GM12878 (cell line): ENCODE data around the gene ADAMTS19. TPM values are rescaled to one million over a fixed set of nuclear protein-coding genes. Genes with fewer than 3 reads are reported as not detected.

ENCODE experiments used
- MTA3 ChIP-seq: IDR thresholded peaks from 2 replicates; pipeline ENCODE4 v1.6.1; 2012; ENCODE audit warnings: low read length, inconsistent platforms, borderline replicate concordance
- NRF1 ChIP-seq: conservative IDR thresholded peaks from 2 replicates; pipeline ENCODE4 v1.6.1; 2011; ENCODE audit warnings: mild to moderate bottlenecking, low read depth, low read length, improper control_type of control experiment
- RAD51 ChIP-seq: fragments of 450-650 bp; IDR thresholded peaks from 2 replicates; pipeline ENCODE4 v1.6.1; 2016; ENCODE audit warnings: moderate library complexity, mild to moderate bottlenecking, inconsistent platforms
- SREBF2 ChIP-seq: IDR thresholded peaks from 2 replicates; pipeline ENCODE4 v1.6.1; 2012; ENCODE audit warnings: mild to moderate bottlenecking, low read length
- ZNF384 ChIP-seq: IDR thresholded peaks from 2 replicates; pipeline ENCODE4 v1.6.1; 2012; ENCODE audit warnings: low read depth, mild to moderate bottlenecking, low read length, improper control_type of control experiment, borderline replicate concordance
- polyA plus RNA-seq, 11 experiments: library from polyadenylated mRNA; depleted of rRNA in 4 of 11; unstranded in 6 of 11; stranded (reverse) in 5 of 11; fragments of >200 nt; fragmentation: Nextera tagmentation in 4 of 11; fragmentation: Illumina TruSeq in 1 of 11; extraction: Ambion mirVana in 4 of 11; extraction: Trizol in 1 of 11; gene quantifications; 1 replicate in 1 of 11; 2 replicates in 10 of 11; pipeline versions ENCODE4 v1.2.1 to v1.2.3, GENCODE V29; 2011 to 2016; ENCODE audit warnings: inconsistent platforms in 2 of 11, missing spikeins in 2 of 11, low read depth in 1 of 11
- total RNA-seq, 4 experiments: library from RNA; depleted of rRNA in 3 of 4; stranded (reverse); fragments of >200 nt in 3 of 4; fragmentation: Illumina TruSeq in 1 of 4; extraction: Trizol in 1 of 4; gene quantifications; 2 replicates each; pipeline versions ENCODE4 v1.2.1 to v1.2.3, GENCODE V29; 2013 to 2021
- TF ChIP-seq, protein P1 (sequence below): fragments of 450-650 bp; IDR thresholded peaks from 2 replicates; pipeline ENCODE4 v1.6.1; 2017; ENCODE audit warnings: mild to moderate bottlenecking, moderate library complexity
- TF ChIP-seq, protein P2 (sequence below): IDR thresholded peaks from 2 replicates; pipeline ENCODE4 v1.6.1; 2011; ENCODE audit warnings: mild to moderate bottlenecking, low read depth, low read length, moderate library complexity; ENCODE audit not compliant: insufficient replicate concordance
- TF ChIP-seq, protein P3 (sequence below): fragments of 450-650 bp; IDR thresholded peaks from 2 replicates; pipeline ENCODE4 v1.6.1; 2016; ENCODE audit warnings: mild to moderate bottlenecking

Gene ADAMTS19
- total and polyA plus RNA-seq, 10 of the 15 experiments (the other 5 are each of a cell fraction or from before 2014, with no cell fraction given): not detected

DNA sequence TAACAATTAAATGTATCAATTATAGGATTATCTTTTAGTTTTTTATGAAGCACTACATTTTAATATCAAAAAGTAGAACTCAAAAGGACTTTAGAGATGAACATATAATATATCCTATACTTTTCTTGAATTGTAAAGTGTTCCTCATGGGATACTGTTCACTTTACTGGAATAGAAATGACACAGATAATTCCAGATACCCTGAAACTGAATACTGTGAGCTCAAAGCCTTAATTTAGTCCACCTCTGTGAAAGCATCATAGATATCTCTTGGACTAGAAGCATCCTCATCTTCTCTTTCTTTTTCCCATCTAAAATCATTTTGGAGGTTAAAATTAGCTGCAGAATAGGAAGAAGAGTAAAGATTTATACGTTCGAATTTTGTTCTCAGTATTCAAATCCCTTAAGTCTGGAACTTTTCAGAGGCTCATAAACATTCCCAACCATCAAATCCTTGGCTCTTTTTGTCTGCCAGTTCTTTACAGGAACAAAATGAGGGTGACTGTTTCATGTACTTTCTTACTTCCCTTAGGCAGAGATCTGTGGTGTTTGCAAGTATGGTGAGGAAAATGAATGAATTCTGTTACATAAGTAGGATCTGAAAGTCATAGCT, 49.4 kb downstream of the ADAMTS19 start (continued):
- TF ChIP-seq, protein P1, sequence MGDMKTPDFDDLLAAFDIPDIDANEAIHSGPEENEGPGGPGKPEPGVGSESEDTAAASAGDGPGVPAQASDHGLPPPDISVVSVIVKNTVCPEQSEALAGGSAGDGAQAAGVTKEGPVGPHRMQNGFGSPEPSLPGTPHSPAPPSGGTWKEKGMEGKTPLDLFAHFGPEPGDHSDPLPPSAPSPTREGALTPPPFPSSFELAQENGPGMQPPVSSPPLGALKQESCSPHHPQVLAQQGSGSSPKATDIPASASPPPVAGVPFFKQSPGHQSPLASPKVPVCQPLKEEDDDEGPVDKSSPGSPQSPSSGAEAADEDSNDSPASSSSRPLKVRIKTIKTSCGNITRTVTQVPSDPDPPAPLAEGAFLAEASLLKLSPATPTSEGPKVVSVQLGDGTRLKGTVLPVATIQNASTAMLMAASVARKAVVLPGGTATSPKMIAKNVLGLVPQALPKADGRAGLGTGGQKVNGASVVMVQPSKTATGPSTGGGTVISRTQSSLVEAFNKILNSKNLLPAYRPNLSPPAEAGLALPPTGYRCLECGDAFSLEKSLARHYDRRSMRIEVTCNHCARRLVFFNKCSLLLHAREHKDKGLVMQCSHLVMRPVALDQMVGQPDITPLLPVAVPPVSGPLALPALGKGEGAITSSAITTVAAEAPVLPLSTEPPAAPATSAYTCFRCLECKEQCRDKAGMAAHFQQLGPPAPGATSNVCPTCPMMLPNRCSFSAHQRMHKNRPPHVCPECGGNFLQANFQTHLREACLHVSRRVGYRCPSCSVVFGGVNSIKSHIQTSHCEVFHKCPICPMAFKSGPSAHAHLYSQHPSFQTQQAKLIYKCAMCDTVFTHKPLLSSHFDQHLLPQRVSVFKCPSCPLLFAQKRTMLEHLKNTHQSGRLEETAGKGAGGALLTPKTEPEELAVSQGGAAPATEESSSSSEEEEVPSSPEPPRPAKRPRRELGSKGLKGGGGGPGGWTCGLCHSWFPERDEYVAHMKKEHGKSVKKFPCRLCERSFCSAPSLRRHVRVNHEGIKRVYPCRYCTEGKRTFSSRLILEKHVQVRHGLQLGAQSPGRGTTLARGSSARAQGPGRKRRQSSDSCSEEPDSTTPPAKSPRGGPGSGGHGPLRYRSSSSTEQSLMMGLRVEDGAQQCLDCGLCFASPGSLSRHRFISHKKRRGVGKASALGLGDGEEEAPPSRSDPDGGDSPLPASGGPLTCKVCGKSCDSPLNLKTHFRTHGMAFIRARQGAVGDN: no peak
- TF ChIP-seq RAD51 (no peak), NRF1 (no peak), ZNF384 (no peak), SREBF2 (no peak), MTA3 (no peak)
- TF ChIP-seq, protein P2, sequence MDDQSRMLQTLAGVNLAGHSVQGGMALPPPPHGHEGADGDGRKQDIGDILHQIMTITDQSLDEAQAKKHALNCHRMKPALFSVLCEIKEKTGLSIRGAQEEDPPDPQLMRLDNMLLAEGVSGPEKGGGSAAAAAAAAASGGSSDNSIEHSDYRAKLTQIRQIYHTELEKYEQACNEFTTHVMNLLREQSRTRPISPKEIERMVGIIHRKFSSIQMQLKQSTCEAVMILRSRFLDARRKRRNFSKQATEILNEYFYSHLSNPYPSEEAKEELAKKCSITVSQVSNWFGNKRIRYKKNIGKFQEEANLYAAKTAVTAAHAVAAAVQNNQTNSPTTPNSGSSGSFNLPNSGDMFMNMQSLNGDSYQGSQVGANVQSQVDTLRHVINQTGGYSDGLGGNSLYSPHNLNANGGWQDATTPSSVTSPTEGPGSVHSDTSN: no peak
- TF ChIP-seq, protein P3, sequence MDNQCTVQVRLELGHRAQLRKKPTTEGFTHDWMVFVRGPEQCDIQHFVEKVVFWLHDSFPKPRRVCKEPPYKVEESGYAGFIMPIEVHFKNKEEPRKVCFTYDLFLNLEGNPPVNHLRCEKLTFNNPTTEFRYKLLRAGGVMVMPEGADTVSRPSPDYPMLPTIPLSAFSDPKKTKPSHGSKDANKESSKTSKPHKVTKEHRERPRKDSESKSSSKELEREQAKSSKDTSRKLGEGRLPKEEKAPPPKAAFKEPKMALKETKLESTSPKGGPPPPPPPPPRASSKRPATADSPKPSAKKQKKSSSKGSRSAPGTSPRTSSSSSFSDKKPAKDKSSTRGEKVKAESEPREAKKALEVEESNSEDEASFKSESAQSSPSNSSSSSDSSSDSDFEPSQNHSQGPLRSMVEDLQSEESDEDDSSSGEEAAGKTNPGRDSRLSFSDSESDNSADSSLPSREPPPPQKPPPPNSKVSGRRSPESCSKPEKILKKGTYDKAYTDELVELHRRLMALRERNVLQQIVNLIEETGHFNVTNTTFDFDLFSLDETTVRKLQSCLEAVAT: no peak
- TF ChIP-seq, all 136 proteins: peak for 0
